Measurements from ENCODE around the gene CRKL.
"Not testable (repeated sequence)": the region's sequence is repeated elsewhere in the genome, so short reads cannot be mapped to it uniquely, and the experiment has no call there.

Gene CRKL

DNA sequence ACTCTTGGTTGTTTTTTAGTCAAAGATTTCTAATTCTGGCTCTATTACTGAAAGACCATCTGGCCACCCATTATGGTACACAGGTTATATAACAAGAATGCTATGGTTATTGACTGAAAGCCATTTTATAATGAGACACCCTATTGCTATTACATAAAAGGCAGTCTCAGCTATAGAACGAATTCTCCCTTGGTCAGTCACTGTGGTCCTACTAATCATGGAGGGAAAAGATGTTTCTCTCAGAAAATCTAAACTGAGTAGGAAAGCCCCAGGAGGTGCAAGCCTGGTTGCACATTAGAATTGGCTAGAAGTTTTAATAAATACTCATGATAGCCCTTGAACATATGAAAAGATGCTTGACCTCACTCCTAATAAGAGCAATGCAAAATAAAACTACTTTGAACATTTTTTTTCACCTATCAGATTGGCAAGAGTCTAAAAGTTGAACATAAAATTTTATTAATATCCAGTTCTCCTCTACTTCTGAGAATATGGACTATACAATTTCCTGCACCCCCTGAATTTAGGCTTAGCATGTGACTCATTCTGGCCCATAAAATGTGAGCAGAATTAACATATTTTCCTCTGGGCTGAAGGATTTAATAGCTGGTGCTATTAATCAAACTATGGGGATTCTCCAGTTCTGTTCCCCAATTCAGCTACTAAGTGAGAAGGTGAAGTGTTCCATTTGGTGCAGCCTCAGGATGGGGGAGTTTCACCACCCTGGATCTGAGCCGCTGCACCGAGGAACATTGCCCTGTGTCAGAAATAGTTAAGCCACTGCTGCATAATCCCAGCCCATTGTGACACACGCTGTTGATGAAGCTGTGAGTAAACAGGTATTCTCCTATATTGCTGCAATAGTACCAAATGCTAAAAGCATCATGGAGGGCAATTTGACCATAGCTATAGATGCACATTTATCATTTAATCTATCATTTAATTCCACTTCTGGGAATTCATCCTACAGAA lies 11.5 kb upstream of the CRKL start:
- H3K27ac ChIP-seq (ENCODE audit: low read depth, low read length) = no peak overlapping the region
- no peaks in the 10 kb centered on the region for H3K4me1 ChIP-seq (ENCODE audit: control insufficient read depth, insufficient read depth, low read length)
- no peak overlapping the region for H3K9ac ChIP-seq (ENCODE audit: low read length)
- H3K36me3 ChIP-seq (ENCODE audit: control insufficient read depth, insufficient read depth, low read length) = no peaks in the 10 kb centered on the region
- H3K27me3 ChIP-seq (ENCODE audit: control insufficient read depth, insufficient read depth, low read length) = no peaks in the 10 kb centered on the region
- H3K4me3 ChIP-seq (ENCODE audit: low read length) = no peak overlapping the region

DNA sequence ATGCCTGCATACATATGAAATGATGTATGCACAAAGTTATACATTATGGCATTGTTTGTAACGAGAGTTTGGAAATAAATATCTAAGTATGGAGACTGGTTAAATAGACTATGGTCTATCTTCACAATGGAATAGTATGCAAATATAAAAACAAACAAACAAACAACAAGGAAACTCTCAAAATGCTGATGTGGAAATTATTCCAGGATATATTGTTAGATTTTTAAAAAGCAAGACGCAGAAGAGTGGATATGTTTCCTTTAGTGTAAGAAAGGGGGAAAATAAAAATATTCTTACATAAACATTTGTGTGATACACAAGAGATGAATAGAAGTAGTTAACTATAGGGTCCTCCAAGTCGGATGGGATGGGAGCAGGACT lies 10.8 kb upstream of the CRKL start:
- no peak overlapping the region for H3K9ac ChIP-seq (ENCODE audit: low read length)

DNA sequence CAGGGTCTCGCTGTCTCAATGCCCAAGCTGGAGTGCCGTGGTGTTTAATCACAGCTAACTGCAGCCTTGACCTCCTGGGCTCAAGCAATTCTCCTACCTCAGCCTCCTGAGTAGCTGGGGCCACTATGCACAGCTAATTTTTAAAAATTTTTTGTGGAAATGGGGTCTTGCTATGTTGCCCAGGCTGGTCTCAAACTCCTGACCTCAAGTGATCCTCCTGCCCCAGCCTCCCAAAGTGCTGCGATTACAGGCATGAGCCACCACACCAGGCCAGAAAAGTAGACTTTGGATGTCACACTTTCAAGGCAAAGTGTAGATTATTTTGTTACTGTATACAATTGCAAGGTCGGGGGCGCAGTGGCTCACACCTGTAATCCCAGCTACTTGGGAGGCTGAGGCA lies 8.5 kb upstream of the CRKL start:
- H3K9ac ChIP-seq (ENCODE audit: low read length); H3K4me1 ChIP-seq (ENCODE audit: control insufficient read depth, insufficient read depth, low read length); H3K36me3 ChIP-seq (ENCODE audit: control insufficient read depth, insufficient read depth, low read length); H3K27me3 ChIP-seq (ENCODE audit: control insufficient read depth, insufficient read depth, low read length); H3K4me3 ChIP-seq (ENCODE audit: low read length); H3K27ac ChIP-seq (ENCODE audit: low read depth, low read length): not testable (repeated sequence)

More for the DNA sequence above, 10.8 kb upstream of the CRKL start:
- no peaks in the 10 kb centered on the region for H3K27me3 ChIP-seq (ENCODE audit: control insufficient read depth, insufficient read depth, low read length)
- H3K4me1 ChIP-seq (ENCODE audit: control insufficient read depth, insufficient read depth, low read length) = no peaks in the 10 kb centered on the region
- H3K36me3 ChIP-seq (ENCODE audit: control insufficient read depth, insufficient read depth, low read length) = no peaks in the 10 kb centered on the region
- no peak overlapping the region for H3K4me3 ChIP-seq (ENCODE audit: low read length)
- no peak overlapping the region for H3K27ac ChIP-seq (ENCODE audit: low read depth, low read length)

DNA sequence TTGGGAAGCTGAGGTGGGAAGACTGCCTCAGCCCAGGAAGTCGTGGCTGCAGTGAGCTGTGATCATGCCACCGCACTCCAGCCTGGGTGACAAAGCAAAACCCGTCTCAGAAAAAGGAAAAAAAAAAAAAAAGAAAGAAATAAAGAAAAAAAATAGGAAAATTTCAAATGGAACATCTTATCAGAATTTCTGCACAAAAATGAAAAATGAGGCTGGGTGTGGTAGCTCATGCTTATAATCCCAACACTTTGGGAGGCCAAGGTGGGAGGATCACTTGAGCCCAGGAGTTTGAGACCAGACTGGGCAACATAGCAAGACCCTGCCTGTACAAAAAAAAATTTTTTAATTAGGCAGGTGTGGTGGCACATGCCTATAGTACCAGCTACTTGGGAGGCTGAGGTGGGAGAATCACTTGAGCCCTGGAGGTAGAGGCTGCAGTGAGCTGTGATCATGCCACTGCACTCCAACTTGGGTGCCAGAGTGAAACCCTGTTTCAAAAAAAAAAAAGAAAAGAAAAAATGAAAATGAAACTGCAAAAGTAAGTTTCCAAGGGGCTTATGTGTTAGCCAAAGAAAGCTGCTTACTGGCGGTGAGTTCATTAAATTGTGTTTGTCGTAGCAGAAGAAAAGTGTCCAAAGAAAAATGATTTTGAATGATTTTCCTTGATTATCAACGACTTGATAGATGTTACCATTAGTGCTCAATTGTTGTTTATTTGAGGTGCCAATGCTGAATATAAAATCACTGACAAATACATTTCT lies 7.5 kb upstream of the CRKL start:
- H3K9ac ChIP-seq (ENCODE audit: low read length) = no peak overlapping the region
- H3K27me3 ChIP-seq (ENCODE audit: control insufficient read depth, insufficient read depth, low read length) = no peaks in the 10 kb centered on the region
- H3K27ac ChIP-seq (ENCODE audit: low read depth, low read length) = no peak overlapping the region
- no peak overlapping the region for H3K4me3 ChIP-seq (ENCODE audit: low read length)
- H3K4me1 ChIP-seq (ENCODE audit: control insufficient read depth, insufficient read depth, low read length) = no peaks in the 10 kb centered on the region
- H3K36me3 ChIP-seq (ENCODE audit: control insufficient read depth, insufficient read depth, low read length) = no peaks in the 10 kb centered on the region

DNA sequence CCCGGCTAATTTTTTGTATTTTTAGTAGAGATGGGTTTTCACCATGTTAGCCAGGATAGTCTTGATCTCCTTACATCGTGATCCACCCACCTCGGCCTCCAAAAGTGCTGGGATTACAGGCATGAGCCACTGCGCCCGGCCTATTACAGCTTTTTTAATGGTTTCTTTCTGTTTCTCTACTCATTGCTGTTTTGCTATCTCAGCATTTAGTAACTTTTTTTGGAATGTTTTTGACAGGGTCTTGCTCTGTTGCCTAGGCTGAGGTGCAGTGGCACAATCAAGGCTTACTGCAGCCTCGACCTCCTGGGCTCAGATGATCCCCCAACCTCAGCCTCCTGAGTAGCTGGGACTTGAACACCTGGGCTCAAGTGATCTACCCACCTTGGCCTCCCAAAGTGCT lies 4.7 kb upstream of the CRKL start:
- Histone ChIP-seq H3K4me3 (ENCODE audit: low read length) (no peak overlapping the region), H3K36me3 (ENCODE audit: control insufficient read depth, insufficient read depth, low read length) (no peaks in the 10 kb centered on the region), H3K9ac (ENCODE audit: low read length) (no peak overlapping the region), H3K27ac (ENCODE audit: low read depth, low read length) (no peak overlapping the region), H3K27me3 (ENCODE audit: control insufficient read depth, insufficient read depth, low read length) (no peaks in the 10 kb centered on the region), H3K4me1 (ENCODE audit: control insufficient read depth, insufficient read depth, low read length) (peaks cover 2% of the 10 kb centered on the region)

DNA sequence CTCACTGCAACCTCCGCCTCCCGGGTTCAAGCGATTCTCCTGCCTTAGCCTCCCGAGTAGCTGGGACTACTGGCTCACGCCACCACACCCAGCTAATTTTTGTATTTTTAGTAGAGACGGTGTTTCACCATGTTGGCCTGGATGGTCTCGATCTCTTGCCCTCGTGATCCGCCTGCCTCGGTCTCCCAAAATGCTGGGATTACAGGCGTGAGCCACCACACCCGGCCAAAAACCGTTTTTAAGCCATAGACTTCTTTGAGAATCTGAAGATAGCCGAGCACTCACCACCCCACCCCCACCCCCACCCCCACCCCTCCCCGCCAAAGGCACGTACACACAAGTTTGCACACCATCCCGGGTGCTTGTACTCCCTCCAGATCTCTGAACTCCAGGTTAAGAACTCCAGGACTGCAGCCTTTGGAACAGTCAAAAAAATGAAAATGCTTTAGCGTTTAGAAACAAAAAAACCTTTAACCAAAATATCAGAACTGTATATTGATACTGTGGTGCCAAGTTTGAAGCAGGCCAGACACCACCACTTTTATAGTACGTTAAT lies 1.5 kb downstream of the CRKL start:
- Histone ChIP-seq H3K27ac (ENCODE audit: low read depth, low read length) (no peak overlapping the region), H3K9ac (ENCODE audit: low read length) (no peak overlapping the region), H3K4me3 (ENCODE audit: low read length) (peak overlapping the region; percentile 95), H3K36me3 (ENCODE audit: control insufficient read depth, insufficient read depth, low read length) (no peaks in the 10 kb centered on the region), H3K4me1 (ENCODE audit: control insufficient read depth, insufficient read depth, low read length) (peaks cover 6% of the 10 kb centered on the region), H3K27me3 (ENCODE audit: control insufficient read depth, insufficient read depth, low read length) (no peaks in the 10 kb centered on the region)

DNA sequence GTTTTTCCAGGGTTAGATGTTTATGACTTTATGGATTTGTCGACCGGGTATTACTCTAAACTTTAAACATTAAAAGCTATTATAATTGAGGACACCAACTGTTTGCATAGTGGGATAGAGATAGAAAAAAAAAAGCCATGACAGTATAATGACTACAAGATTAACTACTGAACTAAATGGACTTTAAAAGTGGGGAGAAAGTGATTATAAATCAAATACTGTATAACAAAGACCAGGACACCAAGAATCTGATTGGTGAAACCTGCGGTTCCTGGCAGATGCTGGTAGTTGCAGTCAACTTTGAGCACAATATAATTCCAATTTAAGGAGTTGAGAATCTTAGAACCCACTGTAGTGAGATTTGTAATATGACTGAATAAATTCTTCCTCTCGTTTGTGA lies 2.5 kb downstream of the CRKL start:
- peak overlapping the region; percentile 95 for H3K4me3 ChIP-seq (ENCODE audit: low read length)
- H3K9ac ChIP-seq (ENCODE audit: low read length) = no peak overlapping the region
- H3K27me3 ChIP-seq (ENCODE audit: control insufficient read depth, insufficient read depth, low read length) = no peaks in the 10 kb centered on the region
- no peak overlapping the region for H3K27ac ChIP-seq (ENCODE audit: low read depth, low read length)
- H3K36me3 ChIP-seq (ENCODE audit: control insufficient read depth, insufficient read depth, low read length) = no peaks in the 10 kb centered on the region
- peaks cover 6% of the 10 kb centered on the region for H3K4me1 ChIP-seq (ENCODE audit: control insufficient read depth, insufficient read depth, low read length)

DNA sequence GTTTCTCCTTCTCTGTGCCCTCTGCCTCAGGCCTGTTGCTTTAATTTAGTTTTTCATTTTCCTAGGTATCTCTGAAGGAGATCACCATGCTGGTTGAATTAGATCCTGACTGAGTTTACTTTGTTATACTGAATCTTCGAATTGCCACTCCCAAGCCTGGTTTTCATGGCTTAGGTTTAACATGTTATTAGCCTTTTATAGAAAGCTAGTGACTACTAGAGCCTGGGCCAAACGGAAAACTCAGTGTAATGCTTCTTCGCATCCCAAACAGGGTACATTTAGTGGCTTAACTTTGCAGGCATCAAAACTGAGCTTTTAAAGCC lies 3.6 kb downstream of the CRKL start:
- no peak overlapping the region for H3K27ac ChIP-seq (ENCODE audit: low read depth, low read length)
- H3K9ac ChIP-seq (ENCODE audit: low read length) = no peak overlapping the region
- peak overlapping the region; percentile 46 for H3K4me3 ChIP-seq (ENCODE audit: low read length)
- H3K36me3 ChIP-seq (ENCODE audit: control insufficient read depth, insufficient read depth, low read length) = no peaks in the 10 kb centered on the region
- H3K27me3 ChIP-seq (ENCODE audit: control insufficient read depth, insufficient read depth, low read length) = no peaks in the 10 kb centered on the region
- peaks cover 6% of the 10 kb centered on the region for H3K4me1 ChIP-seq (ENCODE audit: control insufficient read depth, insufficient read depth, low read length)

DNA sequence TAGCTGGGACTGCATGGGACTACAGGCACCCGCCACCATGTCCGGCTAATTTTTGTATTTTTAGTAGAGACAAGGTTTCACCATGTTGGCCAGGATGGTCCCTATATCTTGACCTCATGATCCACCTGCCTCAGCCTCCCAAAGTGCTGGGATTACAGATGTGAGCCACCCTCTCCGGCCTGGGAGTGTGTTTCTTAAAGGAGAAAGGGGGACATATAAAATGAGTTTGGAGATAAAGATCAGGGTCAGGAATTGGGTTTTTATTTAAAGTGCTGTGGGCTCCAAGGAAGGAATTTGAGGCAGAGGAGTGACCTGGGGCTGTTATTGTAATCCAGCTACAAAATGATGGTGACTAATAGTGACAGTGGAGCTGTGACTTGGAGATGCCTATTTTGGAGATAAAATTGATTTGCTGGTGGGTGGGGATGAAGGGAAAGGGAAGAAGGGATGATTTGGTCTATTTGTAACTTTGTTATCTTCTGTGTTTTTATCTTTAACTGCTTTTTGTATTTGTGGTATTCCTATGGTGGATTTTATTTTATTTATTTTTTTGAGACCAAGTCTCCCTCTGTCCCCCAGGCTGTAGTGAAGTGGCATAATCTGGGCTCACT lies 5.0 kb downstream of the CRKL start:
- Histone ChIP-seq H3K4me1 (ENCODE audit: control insufficient read depth, insufficient read depth, low read length) (peaks cover 6% of the 10 kb centered on the region), H3K36me3 (ENCODE audit: control insufficient read depth, insufficient read depth, low read length) (no peaks in the 10 kb centered on the region), H3K4me3 (ENCODE audit: low read length) (no peak overlapping the region), H3K27me3 (ENCODE audit: control insufficient read depth, insufficient read depth, low read length) (no peaks in the 10 kb centered on the region), H3K27ac (ENCODE audit: low read depth, low read length) (no peak overlapping the region), H3K9ac (ENCODE audit: low read length) (no peak overlapping the region)

DNA sequence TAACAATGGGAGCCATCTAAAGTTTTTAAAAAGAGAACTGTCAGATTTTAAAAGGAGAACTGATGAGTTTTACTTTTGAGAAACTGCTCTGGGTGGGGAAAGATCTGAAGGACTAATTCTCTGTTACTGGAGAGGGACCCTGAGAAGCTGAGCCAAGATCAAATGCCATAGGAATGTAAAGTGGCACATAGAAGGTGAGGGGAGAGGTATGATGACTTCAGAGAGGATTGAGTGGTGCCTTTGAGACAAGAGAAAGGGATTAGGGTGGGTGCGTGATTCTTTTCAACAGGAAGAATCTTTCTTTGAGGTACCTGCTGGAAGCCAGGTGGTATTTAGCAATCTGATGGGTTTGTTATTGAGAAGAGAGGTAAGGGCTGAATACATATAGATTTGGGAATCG lies 9.0 kb downstream of the CRKL start:
- peaks cover 3% of the 10 kb centered on the region for H3K4me1 ChIP-seq (ENCODE audit: control insufficient read depth, insufficient read depth, low read length)

DNA sequence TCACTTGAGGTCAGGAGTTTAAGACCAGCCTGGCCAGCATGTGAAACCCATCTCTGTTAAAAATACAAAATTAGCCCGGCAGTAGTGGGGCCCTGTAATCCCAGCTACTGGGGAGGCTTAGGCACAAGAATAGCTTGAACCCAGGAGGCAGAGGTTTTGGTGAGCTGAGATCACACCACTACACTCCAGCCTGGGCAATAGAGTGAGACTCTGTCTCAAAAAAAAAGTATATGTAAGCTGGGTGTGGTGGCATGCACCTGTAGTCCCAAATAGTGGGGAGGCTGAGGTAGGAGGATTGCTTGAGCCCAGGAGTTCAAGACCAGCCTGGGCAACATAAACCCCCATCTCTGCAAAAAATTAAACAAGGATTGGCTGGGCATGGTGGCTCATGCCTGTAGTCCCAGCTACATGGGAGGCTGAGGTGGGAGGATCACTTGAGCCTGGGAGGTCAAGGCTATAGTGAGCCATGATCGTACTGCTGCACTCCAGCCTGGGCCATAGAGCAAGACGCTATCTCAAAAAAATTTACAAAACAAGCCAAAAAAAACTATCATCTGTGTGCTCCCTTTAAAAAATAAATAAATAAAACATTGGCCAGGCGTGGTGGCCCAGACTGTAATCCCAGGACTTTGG lies 10.8 kb downstream of the CRKL start:
- Histone ChIP-seq H3K4me3 (ENCODE audit: low read length) (no peak overlapping the region), H3K27ac (ENCODE audit: low read depth, low read length) (no peak overlapping the region), H3K36me3 (ENCODE audit: control insufficient read depth, insufficient read depth, low read length) (no peaks in the 10 kb centered on the region), H3K4me1 (ENCODE audit: control insufficient read depth, insufficient read depth, low read length) (peaks cover 3% of the 10 kb centered on the region), H3K9ac (ENCODE audit: low read length) (no peak overlapping the region), H3K27me3 (ENCODE audit: control insufficient read depth, insufficient read depth, low read length) (no peaks in the 10 kb centered on the region)

More for the DNA sequence above, 9.0 kb downstream of the CRKL start:
- no peak overlapping the region for H3K27ac ChIP-seq (ENCODE audit: low read depth, low read length)
- no peak overlapping the region for H3K4me3 ChIP-seq (ENCODE audit: low read length)
- H3K27me3 ChIP-seq (ENCODE audit: control insufficient read depth, insufficient read depth, low read length) = no peaks in the 10 kb centered on the region
- no peak overlapping the region for H3K9ac ChIP-seq (ENCODE audit: low read length)
- H3K36me3 ChIP-seq (ENCODE audit: control insufficient read depth, insufficient read depth, low read length) = no peaks in the 10 kb centered on the region

DNA sequence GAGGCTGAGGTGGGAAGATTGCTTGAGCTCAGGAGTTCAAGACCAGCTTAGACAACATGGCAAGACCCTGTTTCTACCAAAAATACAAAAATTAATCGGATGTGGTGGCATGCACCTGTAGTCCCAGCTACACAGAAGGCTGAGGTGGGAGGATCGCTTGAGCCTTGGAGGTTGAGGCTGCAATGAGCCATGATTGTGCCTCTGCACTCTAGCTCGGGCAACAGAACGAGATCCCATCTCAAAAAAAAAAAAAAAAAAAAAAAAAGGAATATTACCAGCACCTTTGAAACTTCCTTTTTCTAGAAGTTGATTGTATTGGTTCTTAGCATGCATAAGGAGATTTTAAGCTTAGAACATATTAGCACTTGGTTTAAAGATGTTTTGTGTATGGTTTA lies 11.4 kb downstream of the CRKL start:
- H3K27ac ChIP-seq (ENCODE audit: low read depth, low read length) = no peak overlapping the region
- no peaks in the 10 kb centered on the region for H3K36me3 ChIP-seq (ENCODE audit: control insufficient read depth, insufficient read depth, low read length)
- H3K4me3 ChIP-seq (ENCODE audit: low read length) = no peak overlapping the region
- H3K27me3 ChIP-seq (ENCODE audit: control insufficient read depth, insufficient read depth, low read length) = no peaks in the 10 kb centered on the region
- peaks cover 3% of the 10 kb centered on the region for H3K4me1 ChIP-seq (ENCODE audit: control insufficient read depth, insufficient read depth, low read length)
- H3K9ac ChIP-seq (ENCODE audit: low read length) = no peak overlapping the region

All from rectal smooth muscle tissue (tissue), 1 donor.